HFFc6 (cell line): ENCODE measurements around the gene ERCC6L. TPM values are rescaled to one million over a fixed set of nuclear protein-coding genes. Genes with fewer than 3 reads are reported as not detected.
A peak's percentile ranks its signal among the peaks of the same experiment; 100 is the strongest.

Experiments
- DNase-seq: peaks from one replicate; pipeline ENCODE4 v3.0.0-alpha.2; 2018
- H3K27ac Mint-ChIP-seq: 2 replicates; pipeline ENCODE4 v1.8.0; 2020; ENCODE audit warnings: mild to moderate bottlenecking, mixed read lengths
- H3K27me3 Mint-ChIP-seq: 2 replicates; pipeline ENCODE4 v1.8.0; 2021; ENCODE audit warnings: mild to moderate bottlenecking, moderate library complexity, mixed read lengths; ENCODE audit not compliant: insufficient read depth
- H3K36me3 Mint-ChIP-seq: 2 replicates; pipeline ENCODE4 v1.8.0; 2021; ENCODE audit warnings: low read depth, mixed read lengths
- H3K4me1 Mint-ChIP-seq: 2 replicates; pipeline ENCODE4 v1.8.0; 2020; ENCODE audit warnings: low read depth, mixed read lengths
- H3K4me3 Mint-ChIP-seq: 2 replicates; pipeline ENCODE4 v1.8.0; 2020; ENCODE audit warnings: mild to moderate bottlenecking, moderate library complexity, mixed read lengths
- H3K9me3 Mint-ChIP-seq: 2 replicates; pipeline ENCODE4 v1.8.0; 2020; ENCODE audit warnings: mild to moderate bottlenecking, mixed read lengths
- CTCF ChIP-seq: fragments of 200-600 bp; sonication (generic); IDR thresholded peaks from 2 replicates; pipeline ENCODE4 v1.5.0; 2021; ENCODE audit warnings: antibody characterized with exemption, mild to moderate bottlenecking
- total RNA-seq, 6 experiments: library from RNA; stranded (reverse); fragmentation: NEBNext Ultra II Directional; extraction: Animal tissue kit (Norgen Biotek cat#: 25700); gene quantifications; 2 replicates in 1 of 6; 3 replicates in 5 of 6; pipeline ENCODE4 v1.2.3, GENCODE V29; 2021

ERCC6L gene
- total RNA-seq, 6 experiments from 2014 or later: 3.1 to 7.2 (median 6.6) TPM

GRCh38 chrX:72253686-72254085 is 14.9 kb upstream of the ERCC6L start:
- TF ChIP-seq CTCF: no peak
- peaks cover 5% of the 10 kb centered on the region for H3K36me3 Mint-ChIP-seq
- DNase-seq: no peak
- no peaks in the 10 kb centered on the region; the same call in 1 of the 2 replicates for H3K27me3 Mint-ChIP-seq
- H3K9me3 Mint-ChIP-seq: no peaks in the 10 kb centered on the region
- no peak overlapping the region for H3K4me3 Mint-ChIP-seq
- peaks cover 30% of the 10 kb centered on the region for H3K4me1 Mint-ChIP-seq
- no peak overlapping the region for H3K27ac Mint-ChIP-seq

- Mint-ChIP-seq H3K27me3 (no peaks in the 10 kb centered on the region), H3K36me3 (no peaks in the 10 kb centered on the region), H3K4me3 (no peak overlapping the region), H3K4me1 (peaks cover 26% of the 10 kb centered on the region), H3K9me3 (no peaks in the 10 kb centered on the region), H3K27ac (no peak overlapping the region)
- TF ChIP-seq CTCF: no peak
- no peak for DNase-seq
Observed at GRCh38 chrX:72247206-72247942, 8.5 kb upstream of the ERCC6L start.

- no peak overlapping the region for H3K27ac Mint-ChIP-seq
- peaks cover 26% of the 10 kb centered on the region for H3K4me1 Mint-ChIP-seq
- DNase-seq: peak; percentile 44
- H3K36me3 Mint-ChIP-seq: no peaks in the 10 kb centered on the region
- H3K4me3 Mint-ChIP-seq: no peak overlapping the region
- H3K9me3 Mint-ChIP-seq: no peaks in the 10 kb centered on the region
- no peaks in the 10 kb centered on the region for H3K27me3 Mint-ChIP-seq
- peak; percentile 84 for TF ChIP-seq CTCF
Observed at GRCh38 chrX:72245461-72246089, 6.7 kb upstream of the ERCC6L start.

- Mint-ChIP-seq H3K27ac (peak overlapping the region; percentile 55), H3K4me3 (no peak overlapping the region), H3K27me3 (no peaks in the 10 kb centered on the region), H3K4me1 (peaks cover 30% of the 10 kb centered on the region), H3K9me3 (no peaks in the 10 kb centered on the region), H3K36me3 (no peaks in the 10 kb centered on the region)
- DNase-seq: peak; percentile 16
- TF ChIP-seq CTCF: no peak
Observed at GRCh38 chrX:72243472-72243871, 4.6 kb upstream of the ERCC6L start.

- Mint-ChIP-seq H3K4me1 (peaks cover 38% of the 10 kb centered on the region), H3K27me3 (peaks cover 3% of the 10 kb centered on the region; the same call in 1 of the 2 replicates), H3K27ac (no peak overlapping the region), H3K9me3 (no peaks in the 10 kb centered on the region), H3K36me3 (peaks cover under 1% of the 10 kb centered on the region), H3K4me3 (no peak overlapping the region)
- DNase-seq: no peak
- no peak for TF ChIP-seq CTCF
Observed at GRCh38 chrX:72240976-72241375, 2.1 kb upstream of the ERCC6L start.
